Measurements from ENCODE around the gene DDX52.

Gene DDX52

DNA sequence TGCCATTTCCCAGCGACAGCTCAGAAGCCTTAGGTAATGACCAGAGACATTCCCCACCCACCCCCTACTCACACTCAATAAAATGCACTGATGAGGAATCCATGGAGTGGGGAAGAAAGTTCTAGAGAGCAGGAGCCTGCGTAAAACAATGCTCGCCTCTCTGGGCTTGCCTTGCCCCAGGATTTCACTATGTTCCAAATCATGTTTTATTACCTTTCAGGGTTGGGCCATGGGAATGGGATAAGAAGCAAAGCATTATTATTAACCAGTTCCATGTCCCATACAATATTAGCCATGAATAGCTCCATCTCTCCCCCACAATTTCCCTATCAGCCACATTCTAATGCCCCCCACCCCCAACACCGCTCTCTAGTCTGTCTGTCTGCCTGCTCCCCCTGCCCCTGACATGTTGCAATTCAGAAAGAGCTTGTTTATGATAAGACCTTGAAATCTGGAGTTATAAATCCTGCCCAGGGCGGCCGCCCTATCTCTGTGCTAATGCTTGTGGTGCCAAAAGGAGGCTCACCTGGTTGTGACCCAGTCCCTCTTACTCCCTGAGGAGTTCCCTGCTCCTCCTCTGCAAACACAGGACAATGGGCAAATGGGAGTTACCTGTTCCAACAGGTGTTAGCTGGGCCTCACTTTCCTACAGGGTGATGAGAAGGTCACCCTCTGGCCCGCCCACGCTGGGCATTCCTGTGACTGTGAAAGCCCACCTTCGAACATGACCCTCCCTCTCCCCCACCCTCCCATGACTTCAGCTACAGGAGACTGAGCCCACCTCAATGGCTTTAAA is 28.0 kb upstream of the DDX52 start:
- no peaks in the 10 kb centered on the region for H3K27me3 ChIP-seq (ENCODE audit: insufficient read depth, low read depth)
- no peak overlapping the region for H3K9ac ChIP-seq
- H3K4me3 ChIP-seq (IDR thresholded peaks at IDR 0.05; ENCODE audit: insufficient read depth, low read depth, low read length) = no peak overlapping the region
- no peaks in the 10 kb centered on the region for H3K36me3 ChIP-seq (ENCODE audit: insufficient read depth)
- no peaks in the 10 kb centered on the region for H3K4me1 ChIP-seq (ENCODE audit: low read depth, poor library complexity, severe bottlenecking)
- H3K27ac ChIP-seq = no peak overlapping the region
- no peak overlapping the region for H2AFZ ChIP-seq (ENCODE audit: low read depth)
- H3K4me2 ChIP-seq = no peak overlapping the region
- TF ChIP-seq, protein P1, sequence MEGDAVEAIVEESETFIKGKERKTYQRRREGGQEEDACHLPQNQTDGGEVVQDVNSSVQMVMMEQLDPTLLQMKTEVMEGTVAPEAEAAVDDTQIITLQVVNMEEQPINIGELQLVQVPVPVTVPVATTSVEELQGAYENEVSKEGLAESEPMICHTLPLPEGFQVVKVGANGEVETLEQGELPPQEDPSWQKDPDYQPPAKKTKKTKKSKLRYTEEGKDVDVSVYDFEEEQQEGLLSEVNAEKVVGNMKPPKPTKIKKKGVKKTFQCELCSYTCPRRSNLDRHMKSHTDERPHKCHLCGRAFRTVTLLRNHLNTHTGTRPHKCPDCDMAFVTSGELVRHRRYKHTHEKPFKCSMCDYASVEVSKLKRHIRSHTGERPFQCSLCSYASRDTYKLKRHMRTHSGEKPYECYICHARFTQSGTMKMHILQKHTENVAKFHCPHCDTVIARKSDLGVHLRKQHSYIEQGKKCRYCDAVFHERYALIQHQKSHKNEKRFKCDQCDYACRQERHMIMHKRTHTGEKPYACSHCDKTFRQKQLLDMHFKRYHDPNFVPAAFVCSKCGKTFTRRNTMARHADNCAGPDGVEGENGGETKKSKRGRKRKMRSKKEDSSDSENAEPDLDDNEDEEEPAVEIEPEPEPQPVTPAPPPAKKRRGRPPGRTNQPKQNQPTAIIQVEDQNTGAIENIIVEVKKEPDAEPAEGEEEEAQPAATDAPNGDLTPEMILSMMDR (conservative IDR thresholded peaks at IDR 0.05; ENCODE audit: low read depth, low read length) = no peak
- no peaks in the 10 kb centered on the region for H4K20me1 ChIP-seq (ENCODE audit: insufficient read depth)
- no peaks in the 10 kb centered on the region for H3K79me2 ChIP-seq (ENCODE audit: insufficient read depth, low read depth)

DNA sequence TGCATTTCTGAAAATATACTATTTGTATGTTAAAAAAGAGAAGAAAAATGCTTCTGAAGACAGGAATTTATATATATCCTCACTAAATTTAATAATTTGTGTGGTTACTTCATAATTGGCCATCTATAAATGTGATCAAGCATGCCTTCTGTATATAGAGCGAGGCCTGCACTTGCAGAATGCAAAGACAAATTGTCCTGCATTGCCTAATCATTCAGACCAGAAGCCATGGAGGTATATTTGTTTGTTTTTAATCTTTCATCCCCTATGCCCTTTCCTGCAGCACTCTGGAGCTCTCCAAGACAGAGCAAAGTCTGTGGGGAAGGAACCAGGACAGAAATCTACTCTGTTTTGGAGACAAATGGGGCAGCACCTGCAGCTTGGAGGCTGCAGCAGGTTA is 23.8 kb upstream of the DDX52 start:
- no peaks in the 10 kb centered on the region for H3K79me2 ChIP-seq (ENCODE audit: insufficient read depth, low read depth)
- H4K20me1 ChIP-seq (ENCODE audit: insufficient read depth) = no peaks in the 10 kb centered on the region
- TF ChIP-seq, protein P1 (conservative IDR thresholded peaks at IDR 0.05; ENCODE audit: low read depth, low read length) = no peak
- H3K4me2 ChIP-seq = no peak overlapping the region
- H3K9ac ChIP-seq = no peak overlapping the region
- H3K27me3 ChIP-seq (ENCODE audit: insufficient read depth, low read depth) = no peaks in the 10 kb centered on the region
- H3K4me3 ChIP-seq (IDR thresholded peaks at IDR 0.05; ENCODE audit: insufficient read depth, low read depth, low read length) = no peak overlapping the region
- H3K27ac ChIP-seq = no peak overlapping the region
- no peaks in the 10 kb centered on the region for H3K36me3 ChIP-seq (ENCODE audit: insufficient read depth)
- H3K4me1 ChIP-seq (ENCODE audit: low read depth, poor library complexity, severe bottlenecking) = no peaks in the 10 kb centered on the region
- H2AFZ ChIP-seq (ENCODE audit: low read depth) = no peak overlapping the region

DNA sequence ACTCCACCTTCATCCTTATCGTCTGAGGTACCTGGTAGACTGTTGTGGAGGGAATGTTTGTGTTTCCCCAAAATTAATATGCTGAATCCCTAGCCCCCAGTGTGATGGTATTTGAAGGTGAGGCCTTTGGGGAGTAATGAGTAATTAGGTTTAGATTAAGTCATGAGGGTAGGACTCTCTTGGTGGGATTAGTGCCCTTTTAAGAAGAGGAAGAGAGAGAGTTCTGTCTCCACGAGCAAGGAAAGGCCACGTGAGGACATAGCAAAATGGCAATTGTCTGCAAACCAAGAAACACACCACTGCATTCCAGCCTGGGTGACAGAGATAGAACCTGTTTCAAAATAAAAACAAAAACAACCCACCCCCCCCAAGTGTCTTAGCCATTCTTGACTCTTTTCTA is 21.0 kb upstream of the DDX52 start:
- H3K4me1 ChIP-seq (ENCODE audit: low read depth, poor library complexity, severe bottlenecking) = no peaks in the 10 kb centered on the region
- H3K27me3 ChIP-seq (ENCODE audit: insufficient read depth, low read depth) = no peaks in the 10 kb centered on the region
- H3K4me3 ChIP-seq (IDR thresholded peaks at IDR 0.05; ENCODE audit: insufficient read depth, low read depth, low read length) = no peak overlapping the region
- no peak overlapping the region for H2AFZ ChIP-seq (ENCODE audit: low read depth)
- H3K4me2 ChIP-seq = no peak overlapping the region
- no peaks in the 10 kb centered on the region for H3K36me3 ChIP-seq (ENCODE audit: insufficient read depth)
- no peak overlapping the region for H3K27ac ChIP-seq
- TF ChIP-seq, protein P1 (conservative IDR thresholded peaks at IDR 0.05; ENCODE audit: low read depth, low read length) = no peak
- H3K9ac ChIP-seq = no peak overlapping the region
- H4K20me1 ChIP-seq (ENCODE audit: insufficient read depth) = no peaks in the 10 kb centered on the region
- no peaks in the 10 kb centered on the region for H3K79me2 ChIP-seq (ENCODE audit: insufficient read depth, low read depth)

DNA sequence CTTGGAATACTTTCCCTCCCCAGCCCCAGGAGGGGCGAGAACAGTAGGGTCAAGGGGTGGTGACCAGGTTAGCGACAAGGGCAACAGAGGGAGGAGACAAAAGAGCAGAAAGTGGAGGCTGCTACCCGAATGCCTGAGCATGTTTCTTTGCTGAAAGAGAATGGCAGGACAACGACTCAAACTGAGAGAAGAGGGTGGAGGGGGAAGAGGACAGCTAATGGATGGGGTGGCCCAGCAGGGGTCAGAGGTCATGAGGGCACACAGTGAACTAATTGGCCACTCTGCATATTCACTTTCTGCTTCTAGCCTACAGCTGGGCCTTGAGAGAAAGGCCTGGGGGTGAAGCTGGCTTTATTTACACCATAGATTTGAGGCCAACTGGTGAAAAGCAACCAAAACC is 19.1 kb upstream of the DDX52 start:
- TF ChIP-seq, protein P1 (conservative IDR thresholded peaks at IDR 0.05; ENCODE audit: low read depth, low read length) = no peak
- Histone ChIP-seq H3K4me1 (ENCODE audit: low read depth, poor library complexity, severe bottlenecking) (no peaks in the 10 kb centered on the region), H3K4me3 (IDR thresholded peaks at IDR 0.05; ENCODE audit: insufficient read depth, low read depth, low read length) (no peak overlapping the region), H3K9ac (no peak overlapping the region), H4K20me1 (ENCODE audit: insufficient read depth) (no peaks in the 10 kb centered on the region), H3K27me3 (ENCODE audit: insufficient read depth, low read depth) (no peaks in the 10 kb centered on the region), H3K79me2 (ENCODE audit: insufficient read depth, low read depth) (no peaks in the 10 kb centered on the region), H3K4me2 (no peak overlapping the region), H3K36me3 (ENCODE audit: insufficient read depth) (no peaks in the 10 kb centered on the region), H2AFZ (ENCODE audit: low read depth) (no peak overlapping the region), H3K27ac (no peak overlapping the region)
